ENCODE measurements around the gene TENM4. TPM values are rescaled to one million over a fixed set of nuclear protein-coding genes. Genes with fewer than 3 reads are reported as not detected.
A peak's percentile ranks its signal among the peaks of the same experiment; 100 is the strongest.

TENM4 gene
- total RNA-seq, 4 donors from 2014 or later: 0.02 to 0.82 (median 0.23) TPM

GRCh38 chr11:79055856-79056631 lies 384.8 kb downstream of the TENM4 start:
- ATAC-seq (peak in 1 of 2 donors; percentile 55), DNase-seq (no peak)
- Histone ChIP-seq H3K4me1 (no peaks in the 10 kb centered on the region), H3K36me3 (no peaks in the 10 kb centered on the region), H3K27me3 (no peaks in the 10 kb centered on the region), H3K4me3 (no peak overlapping the region), H3K9me3 (no peaks in the 10 kb centered on the region), H3K27ac (no peak overlapping the region)
- in situ Hi-C loops (cut with MboI; ENCODE audit: low sequenced_read_pairs in 4 of 4) (loop anchor here in 1 of 4 donors (25.0 kb wide), 1 partner anchor 394 kb away; no protein-coding TSS in a partner anchor), intact Hi-C loops (cut with DNase I; ENCODE audit: low total_unique reads) (no loop called here)
- TF ChIP-seq CTCF (IDR thresholded peaks at IDR 0.05 in 4 of 5, conservative IDR thresholded peaks at IDR 0.05 in 1 of 5) (no peak), POLR2A (IDR thresholded peaks at IDR 0.05) (no peak)

- intact Hi-C loops (cut with DNase I; ENCODE audit: low total_unique reads) (no loop called here), in situ Hi-C loops (cut with MboI; ENCODE audit: low sequenced_read_pairs in 4 of 4) (loop anchor here in 1 of 4 donors (25.0 kb wide), 1 partner anchor 392 kb away; no protein-coding TSS in a partner anchor)
- TF ChIP-seq CTCF (IDR thresholded peaks at IDR 0.05 in 4 of 5, conservative IDR thresholded peaks at IDR 0.05 in 1 of 5) (no peak), POLR2A (IDR thresholded peaks at IDR 0.05) (no peak)
- DNase-seq: no peak
- H3K36me3 ChIP-seq: no peaks in the 10 kb centered on the region
- no peak overlapping the region for H3K27ac ChIP-seq
- H3K4me3 ChIP-seq: no peak overlapping the region
- H3K9me3 ChIP-seq: no peaks in the 10 kb centered on the region
- no peaks in the 10 kb centered on the region for H3K27me3 ChIP-seq
- ATAC-seq: no peak
- H3K4me1 ChIP-seq: no peaks in the 10 kb centered on the region
Observed at GRCh38 chr11:79054636-79055035, 386.2 kb downstream of the TENM4 start.

GRCh38 chr11:79052544-79052943 lies 388.3 kb downstream of the TENM4 start:
- no peaks in the 10 kb centered on the region for H3K4me1 ChIP-seq
- intact Hi-C loops (cut with DNase I; ENCODE audit: low total_unique reads) (no loop called here), in situ Hi-C loops (cut with MboI; ENCODE audit: low sequenced_read_pairs in 4 of 4) (loop anchor here in 1 of 4 donors (25.0 kb wide), 1 partner anchor 390 kb away; no protein-coding TSS in a partner anchor)
- H3K36me3 ChIP-seq: no peaks in the 10 kb centered on the region
- TF ChIP-seq POLR2A (IDR thresholded peaks at IDR 0.05) (no peak), CTCF (IDR thresholded peaks at IDR 0.05 in 4 of 5, conservative IDR thresholded peaks at IDR 0.05 in 1 of 5) (no peak)
- H3K4me3 ChIP-seq: no peak overlapping the region
- DNase-seq: no peak
- no peak for ATAC-seq
- H3K27me3 ChIP-seq: no peaks in the 10 kb centered on the region
- no peak overlapping the region for H3K27ac ChIP-seq
- H3K9me3 ChIP-seq: no peaks in the 10 kb centered on the region

- Histone ChIP-seq H3K36me3 (no peaks in the 10 kb centered on the region), H3K9me3 (no peaks in the 10 kb centered on the region), H3K4me3 (no peak overlapping the region), H3K27ac (no peak overlapping the region), H3K4me1 (no peaks in the 10 kb centered on the region), H3K27me3 (no peaks in the 10 kb centered on the region)
- DNase-seq (no peak), ATAC-seq (no peak)
- intact Hi-C loops (cut with DNase I; ENCODE audit: low total_unique reads): no loop called here
- TF ChIP-seq POLR2A (IDR thresholded peaks at IDR 0.05): no peak
- no peak for TF ChIP-seq CTCF (IDR thresholded peaks at IDR 0.05 in 4 of 5, conservative IDR thresholded peaks at IDR 0.05 in 1 of 5)
- in situ Hi-C loops (cut with MboI; ENCODE audit: low sequenced_read_pairs in 4 of 4): loop anchor here in 1 of 4 donors (25.0 kb wide), 1 partner anchor 388 kb away; no protein-coding TSS in a partner anchor
Observed at GRCh38 chr11:79050786-79051185, 390.0 kb downstream of the TENM4 start.

Data from gastrocnemius medialis (tissue), 4 donors.